ENCODE measurements around the gene TOGARAM2. TPM values are rescaled to one million over a fixed set of nuclear protein-coding genes. Genes with fewer than 3 reads are reported as not detected.

TOGARAM2 gene
- total RNA-seq, 2 experiments from 2014 or later: 2.3 to 2.7 TPM

- peak overlapping the region; percentile 97 for H3K27ac Mint-ChIP-seq
- ChIA-PET CTCF (interaction anchor here (0.9 to 3.0 kb wide), 7 partner anchors 9 to 107 kb away, joined by 3 to 14 read pairs (median 4); no protein-coding TSS in a partner anchor), POLR2A (interaction anchor here (1.0 to 3.7 kb wide), 3 partner anchors 14 to 107 kb away, joined by 3 to 29 read pairs (median 4); partner anchors contain the start of gene CLIP4)
- H3K27me3 Mint-ChIP-seq: no peaks in the 10 kb centered on the region
- peak overlapping the region; percentile 26 for H3K4me3 Mint-ChIP-seq
- H3K4me1 Mint-ChIP-seq (ENCODE audit: low read depth): peaks cover 74% of the 10 kb centered on the region
- no peak for TF ChIP-seq CTCF (IDR thresholded peaks at IDR 0.05)
- no peaks in the 10 kb centered on the region for H3K9me3 Mint-ChIP-seq
- DNase-seq (peak; percentile 80), ATAC-seq (peak; percentile 14)
- intact Hi-C loops (cut with micrococcal nuclease): loop anchor here (5.0 to 10.0 kb wide), 2 partner anchors 54 to 104 kb away; partner anchors contain the start of gene CLIP4
- no peaks in the 10 kb centered on the region for H3K36me3 Mint-ChIP-seq (ENCODE audit: low read depth)
Measured at GRCh38 chr2:29010946-29011345, 29.8 kb downstream of the TOGARAM2 start.

- ChIA-PET CTCF (interaction anchor here (0.9 to 3.0 kb wide), 6 partner anchors 9 to 136 kb away, joined by 3 to 14 read pairs (median 4); no protein-coding TSS in a partner anchor), POLR2A (interaction anchor here (0.9 to 3.7 kb wide), 4 partner anchors 11 to 107 kb away, joined by 3 to 29 read pairs (median 4); partner anchors contain the start of gene CLIP4)
- Mint-ChIP-seq H3K9me3 (no peaks in the 10 kb centered on the region), H3K27ac (peak overlapping the region; percentile 97), H3K4me3 (peak overlapping the region; percentile 26), H3K36me3 (ENCODE audit: low read depth) (no peaks in the 10 kb centered on the region), H3K27me3 (no peaks in the 10 kb centered on the region), H3K4me1 (ENCODE audit: low read depth) (peaks cover 80% of the 10 kb centered on the region)
- peak; percentile 19 for TF ChIP-seq CTCF (IDR thresholded peaks at IDR 0.05)
- intact Hi-C loops (cut with micrococcal nuclease): loop anchor here (5.0 to 10.0 kb wide), 2 partner anchors 54 to 103 kb away; partner anchors contain the start of gene CLIP4
- peak; percentile 47 for ATAC-seq
- DNase-seq: peak; percentile 91
Measured at GRCh38 chr2:29011418-29012060, 30.4 kb downstream of the TOGARAM2 start.

GRCh38 chr2:29012211-29012681 is 31.1 kb downstream of the TOGARAM2 start:
- no peak for TF ChIP-seq CTCF (IDR thresholded peaks at IDR 0.05)
- peak; percentile 2 for ATAC-seq
- Mint-ChIP-seq H3K9me3 (no peaks in the 10 kb centered on the region), H3K4me1 (ENCODE audit: low read depth) (peaks cover 85% of the 10 kb centered on the region), H3K36me3 (ENCODE audit: low read depth) (no peaks in the 10 kb centered on the region), H3K4me3 (peak overlapping the region; percentile 26), H3K27ac (peak overlapping the region; percentile 97), H3K27me3 (no peaks in the 10 kb centered on the region)
- CTCF ChIA-PET: interaction anchor here (0.9 to 3.0 kb wide), 3 partner anchors 10 to 135 kb away, joined by 3 to 14 read pairs (median 5); no protein-coding TSS in a partner anchor
- DNase-seq: peak; percentile 72
- intact Hi-C loops (cut with micrococcal nuclease): loop anchor here (5.0 to 10.0 kb wide), 2 partner anchors 55 to 103 kb away; partner anchors contain the start of gene CLIP4
- POLR2A ChIA-PET: interaction anchor here (0.6 to 3.7 kb wide), 3 partner anchors 11 to 103 kb away, joined by 3 to 29 read pairs (median 3); partner anchors contain the start of gene CLIP4

- peaks cover 88% of the 10 kb centered on the region for H3K4me1 Mint-ChIP-seq (ENCODE audit: low read depth)
- ATAC-seq: no peak
- ChIA-PET POLR2A (interaction anchor here (1.0 to 1.5 kb wide), 2 partner anchors 103 to 143 kb away, joined by 3 to 5 read pairs; partner anchors contain the start of gene TRMT61B), CTCF (interaction anchor here (0.8 to 3.0 kb wide), 4 partner anchors 52 to 58 kb away, joined by 3 to 14 read pairs (median 4); no protein-coding TSS in a partner anchor)
- no peak for TF ChIP-seq CTCF (IDR thresholded peaks at IDR 0.05)
- no peaks in the 10 kb centered on the region for H3K9me3 Mint-ChIP-seq
- H3K36me3 Mint-ChIP-seq (ENCODE audit: low read depth): no peaks in the 10 kb centered on the region
- H3K4me3 Mint-ChIP-seq: peak overlapping the region; percentile 79
- H3K27ac Mint-ChIP-seq: peak overlapping the region; percentile 97
- intact Hi-C loops (cut with micrococcal nuclease): loop anchor here (5.0 to 10.0 kb wide), 2 partner anchors 56 to 102 kb away; partner anchors contain the start of gene CLIP4
- DNase-seq: no peak
- H3K27me3 Mint-ChIP-seq: no peaks in the 10 kb centered on the region
Measured at GRCh38 chr2:29013057-29013780, 32.1 kb downstream of the TOGARAM2 start.

Measured in activated CD8-positive, alpha-beta T cell treated with anti-CD3 and anti-CD28 coated beads for 36 hours (primary cell).